AG04449 (cell line): ENCODE measurements around the gene ZGPAT.

ENCODE experiments used
- CTCF ChIA-PET: fragments of 350-600 bp; formaldehyde crosslinking; extraction: SDS; loops from one replicate; lab custom pipeline; 2021; ENCODE audit warnings: antibody characterized with exemption; lab: Yijun Ruan, JAX
- POLR2A ChIA-PET: fragments of 400-600, 350-600 bp; formaldehyde crosslinking; extraction: SDS; loops from one replicate; lab custom pipeline; 2020; ENCODE audit warnings: antibody characterized with exemption, inconsistent platforms; lab: Yijun Ruan, JAX
- DNase-seq: peaks from one replicate; pipeline ENCODE4 v3.0.0-alpha.2; 2010; ENCODE audit warnings: low read depth, low spot score
- H3K4me3 ChIP-seq: 2 replicates; pipeline ENCODE4 v1.5.1; 2011; ENCODE audit warnings: low read depth, mild to moderate bottlenecking, control low read depth, low read length
- CTCF ChIP-seq: IDR thresholded peaks from one replicate; pipeline ENCODE4 v1.5.1; 2011; ENCODE audit warnings: mild to moderate bottlenecking, moderate library complexity, low read length, control low read depth, inconsistent platforms; ENCODE audit not compliant: insufficient read depth; ENCODE audit errors: missing control alignments

The ZGPAT gene

DNA sequence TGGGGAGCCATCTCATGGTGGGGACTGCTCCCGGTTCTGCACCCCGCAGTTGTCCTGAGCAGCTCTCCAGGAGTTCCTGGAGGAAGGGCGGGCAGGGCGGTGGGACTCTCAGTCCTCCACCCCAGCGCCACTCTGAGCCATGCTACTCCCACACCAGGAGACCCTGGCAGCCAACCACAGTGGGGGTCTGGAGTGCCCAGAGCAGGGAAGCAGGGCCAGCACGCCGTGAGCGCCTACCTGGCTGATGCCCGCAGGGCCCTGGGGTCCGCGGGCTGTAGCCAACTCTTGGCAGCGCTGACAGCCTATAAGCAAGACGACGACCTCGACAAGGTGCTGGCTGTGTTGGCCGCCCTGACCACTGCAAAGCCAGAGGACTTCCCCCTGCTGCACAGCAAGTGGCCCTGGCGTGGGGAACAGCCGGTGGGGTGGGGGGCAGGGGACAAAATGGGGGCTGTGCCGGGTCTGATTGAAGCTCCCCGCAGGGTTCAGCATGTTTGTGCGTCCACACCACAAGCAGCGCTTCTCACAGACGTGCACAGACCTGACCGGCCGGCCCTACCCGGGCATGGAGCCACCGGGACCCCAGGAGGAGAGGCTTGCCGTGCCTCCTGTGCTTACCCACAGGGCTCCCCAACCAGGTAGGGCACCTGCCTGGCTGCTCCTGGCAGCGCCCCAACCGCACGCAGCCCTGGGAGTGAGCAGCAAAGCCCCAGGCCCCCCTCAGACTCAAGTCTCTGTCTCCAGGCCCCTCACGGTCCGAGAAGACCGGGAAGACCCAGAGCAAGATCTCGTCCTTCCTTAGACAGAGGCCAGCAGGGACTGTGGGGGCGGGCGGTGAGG is 13.0 kb upstream of the ZGPAT start:
- DNase-seq: no peak
- ChIA-PET CTCF (no interaction called here), POLR2A (no interaction called here)
- no peak for TF ChIP-seq CTCF
- no peak overlapping the region for H3K4me3 ChIP-seq

DNA sequence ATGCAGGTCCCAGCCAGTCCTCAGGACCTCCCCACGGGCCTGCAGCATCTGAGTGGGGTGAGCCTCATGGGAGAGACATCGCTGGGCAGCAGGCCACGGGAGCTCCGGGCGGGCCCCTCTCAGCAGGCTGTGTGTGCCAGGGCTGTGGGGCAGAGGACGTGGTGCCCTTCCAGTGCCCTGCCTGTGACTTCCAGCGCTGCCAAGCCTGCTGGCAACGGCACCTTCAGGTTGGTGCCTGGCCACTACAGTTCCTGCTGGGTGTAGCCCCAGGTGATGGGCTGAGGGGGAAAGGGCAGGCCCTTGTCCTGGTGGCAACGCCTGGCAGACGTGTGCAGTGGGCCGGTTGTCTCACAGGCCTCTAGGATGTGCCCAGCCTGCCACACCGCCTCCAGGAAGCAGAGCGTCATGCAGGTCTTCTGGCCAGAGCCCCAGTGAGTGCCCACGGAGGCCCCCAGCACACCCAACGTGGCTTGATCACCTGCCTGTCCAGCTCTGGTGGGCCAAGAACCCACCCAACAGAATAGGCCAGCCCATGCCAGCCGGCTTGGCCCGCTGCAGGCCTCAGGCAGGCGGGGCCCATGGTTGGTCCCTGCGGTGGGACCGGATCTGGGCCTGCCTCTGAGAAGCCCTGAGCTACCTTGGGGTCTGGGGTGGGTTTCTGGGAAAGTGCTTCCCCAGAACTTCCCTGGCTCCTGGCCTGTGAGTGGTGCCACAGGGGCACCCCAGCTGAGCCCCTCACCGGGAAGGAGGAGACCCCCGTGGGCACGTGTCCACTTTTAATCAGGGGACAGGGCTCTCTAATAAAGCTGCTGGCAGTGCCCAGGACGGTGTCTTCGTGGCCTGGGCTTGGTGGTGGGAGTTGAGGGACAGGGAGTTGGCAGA is 12.2 kb upstream of the ZGPAT start:
- DNase-seq: no peak
- no peak overlapping the region for H3K4me3 ChIP-seq
- POLR2A ChIA-PET: interaction anchor here (0.9 kb wide), 1 partner anchor 13 kb away, joined by 4 read pairs; no protein-coding TSS in a partner anchor

DNA sequence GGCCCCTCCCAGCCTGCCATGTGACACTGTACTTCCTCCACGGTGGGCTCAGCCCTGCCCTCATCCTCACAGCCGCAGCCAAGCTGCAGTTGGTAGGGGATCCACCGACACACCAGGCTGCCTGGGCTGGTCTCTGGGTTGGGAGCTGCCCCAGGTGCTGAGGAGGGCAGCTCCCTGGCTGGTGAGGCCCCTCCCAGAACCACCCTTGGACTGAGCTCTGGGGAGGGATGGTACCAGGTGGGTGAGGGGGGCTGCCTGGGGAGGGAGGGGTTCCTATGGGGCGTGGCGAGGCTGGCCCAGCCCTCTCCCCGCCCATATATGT is 11.6 kb upstream of the ZGPAT start:
- H3K4me3 ChIP-seq: no peak overlapping the region
- POLR2A ChIA-PET: interaction anchor here (0.9 kb wide), 1 partner anchor 14 kb away, joined by 4 read pairs; no protein-coding TSS in a partner anchor
- no peak for DNase-seq
- no peak for TF ChIP-seq CTCF
- CTCF ChIA-PET: no interaction called here

More for the DNA sequence above, 12.2 kb upstream of the ZGPAT start:
- TF ChIP-seq CTCF: no peak
- CTCF ChIA-PET: no interaction called here

DNA sequence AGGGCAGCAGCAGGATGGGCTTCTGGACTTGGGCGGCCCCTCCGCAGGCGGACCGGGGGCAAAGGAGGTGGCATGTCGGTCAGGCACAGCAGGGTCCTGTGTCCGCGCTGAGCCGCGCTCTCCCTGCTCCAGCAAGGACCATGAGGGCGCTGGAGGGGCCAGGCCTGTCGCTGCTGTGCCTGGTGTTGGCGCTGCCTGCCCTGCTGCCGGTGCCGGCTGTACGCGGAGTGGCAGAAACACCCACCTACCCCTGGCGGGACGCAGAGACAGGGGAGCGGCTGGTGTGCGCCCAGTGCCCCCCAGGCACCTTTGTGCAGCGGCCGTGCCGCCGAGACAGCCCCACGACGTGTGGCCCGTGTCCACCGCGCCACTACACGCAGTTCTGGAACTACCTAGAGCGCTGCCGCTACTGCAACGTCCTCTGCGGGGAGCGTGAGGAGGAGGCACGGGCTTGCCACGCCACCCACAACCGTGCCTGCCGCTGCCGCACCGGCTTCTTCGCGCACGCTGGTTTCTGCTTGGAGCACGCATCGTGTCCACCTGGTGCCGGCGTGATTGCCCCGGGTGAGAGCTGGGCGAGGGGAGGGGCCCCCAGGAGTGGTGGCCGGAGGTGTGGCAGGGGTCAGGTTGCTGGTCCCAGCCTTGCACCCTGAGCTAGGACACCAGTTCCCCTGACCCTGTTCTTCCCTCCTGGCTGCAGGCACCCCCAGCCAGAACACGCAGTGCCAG is 11.0 kb upstream of the ZGPAT start, which contains the start of gene TNFRSF6B:
Gene TNFRSF6B, plus strand, starts transcription at position 25 of the 729 bp plus-strand sequence. Its CDS starts 116 bp downstream, at position 141.
- no peak for DNase-seq
- ChIA-PET POLR2A (interaction anchor here (1.0 kb wide), 1 partner anchor 15 kb away, joined by 3 read pairs; no protein-coding TSS in a partner anchor), CTCF (no interaction called here)
- TF ChIP-seq CTCF: no peak
- peak within 1 kb of the TSS; percentile 12 for H3K4me3 ChIP-seq

- no peak for DNase-seq
- no peak for TF ChIP-seq CTCF
- no peak overlapping the region for H3K4me3 ChIP-seq
- CTCF ChIA-PET: interaction anchor here (2.2 kb wide), 1 partner anchor 78 kb away, joined by 6 read pairs; no protein-coding TSS in a partner anchor
- POLR2A ChIA-PET: interaction anchor here (1.0 kb wide), 1 partner anchor 15 kb away, joined by 3 read pairs; no protein-coding TSS in a partner anchor
Measured at GRCh38 chr20:63697357-63697867, 10.4 kb upstream of the ZGPAT start.
